ENCODE measurements around the gene ARHGAP10. TPM values are rescaled to one million over a fixed set of nuclear protein-coding genes. Genes with fewer than 3 reads are reported as not detected.

The ARHGAP10 gene
- total and polyA plus RNA-seq, 2 donors (not counting 1 experiment from before 2014, with no cell fraction given): 0.10 to 0.34 TPM

DNA sequence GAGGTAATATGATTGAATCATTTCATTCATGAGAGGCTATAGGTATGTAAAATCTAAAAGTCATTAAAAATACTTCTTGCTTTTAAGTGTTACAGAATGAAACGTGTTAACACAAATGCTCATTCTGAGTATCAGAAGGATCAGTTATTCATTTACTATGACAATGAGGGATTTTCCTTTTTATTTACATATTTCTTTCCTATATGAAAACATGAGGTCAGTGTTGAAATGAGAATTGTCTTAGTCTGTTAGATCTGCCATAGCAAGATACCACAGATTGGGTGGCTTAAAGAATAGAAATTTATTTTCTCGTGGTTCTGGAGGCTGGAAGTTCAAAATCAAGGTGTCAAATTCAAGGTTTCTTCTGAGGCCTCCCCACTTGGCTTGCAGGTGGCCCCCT lies 181.2 kb downstream of the ARHGAP10 start:
- H3K9me3 ChIP-seq (ENCODE audit: control extremely low read depth in 1 of 3, control insufficient read depth in 2 of 3, insufficient read depth in 1 of 3, low read length in 2 of 3): no peaks in the 10 kb centered on the region
- H3K9ac ChIP-seq (ENCODE audit: low read length): no peak overlapping the region
- POLR2A ChIA-PET: no interaction called here
- CTCF ChIA-PET: no interaction called here
- no peak overlapping the region for H3K27ac Mint-ChIP-seq
- H3K9me3 Mint-ChIP-seq (ENCODE audit: insufficient read depth): no peaks in the 10 kb centered on the region
- H3K4me3 Mint-ChIP-seq: no peak overlapping the region
- 80% methylated on average over 1 of the region's 2 CpGs for WGBS (ENCODE audit: insufficient coverage)
- H3K79me2 ChIP-seq (ENCODE audit: control insufficient read depth, insufficient read depth, low read length): no peaks in the 10 kb centered on the region
- no peaks in the 10 kb centered on the region for H4K20me1 ChIP-seq (ENCODE audit: control insufficient read depth, insufficient read depth, low read length, poor library complexity, severe bottlenecking)
- intact Hi-C loops (cut with micrococcal nuclease): no loop called here
- no peak overlapping the region for H2AFZ ChIP-seq (ENCODE audit: insufficient read depth, low read depth, low read length, poor library complexity, severe bottlenecking)
- no peak overlapping the region for H3K4me3 ChIP-seq (ENCODE audit: control extremely low read depth in 1 of 5, extremely low read depth in 1 of 5, insufficient read depth in 1 of 5, low read depth in 2 of 5, low read length in 4 of 5)
- TF ChIP-seq, protein P1, sequence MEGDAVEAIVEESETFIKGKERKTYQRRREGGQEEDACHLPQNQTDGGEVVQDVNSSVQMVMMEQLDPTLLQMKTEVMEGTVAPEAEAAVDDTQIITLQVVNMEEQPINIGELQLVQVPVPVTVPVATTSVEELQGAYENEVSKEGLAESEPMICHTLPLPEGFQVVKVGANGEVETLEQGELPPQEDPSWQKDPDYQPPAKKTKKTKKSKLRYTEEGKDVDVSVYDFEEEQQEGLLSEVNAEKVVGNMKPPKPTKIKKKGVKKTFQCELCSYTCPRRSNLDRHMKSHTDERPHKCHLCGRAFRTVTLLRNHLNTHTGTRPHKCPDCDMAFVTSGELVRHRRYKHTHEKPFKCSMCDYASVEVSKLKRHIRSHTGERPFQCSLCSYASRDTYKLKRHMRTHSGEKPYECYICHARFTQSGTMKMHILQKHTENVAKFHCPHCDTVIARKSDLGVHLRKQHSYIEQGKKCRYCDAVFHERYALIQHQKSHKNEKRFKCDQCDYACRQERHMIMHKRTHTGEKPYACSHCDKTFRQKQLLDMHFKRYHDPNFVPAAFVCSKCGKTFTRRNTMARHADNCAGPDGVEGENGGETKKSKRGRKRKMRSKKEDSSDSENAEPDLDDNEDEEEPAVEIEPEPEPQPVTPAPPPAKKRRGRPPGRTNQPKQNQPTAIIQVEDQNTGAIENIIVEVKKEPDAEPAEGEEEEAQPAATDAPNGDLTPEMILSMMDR (IDR thresholded peaks at IDR 0.05): no peak
- no peak for TF ChIP-seq EZH2 (IDR thresholded peaks at IDR 0.05; ENCODE audit: borderline replicate concordance, insufficient read depth, low read depth, low read length, poor library complexity, severe bottlenecking)
- H3K27me3 Mint-ChIP-seq: no peaks in the 10 kb centered on the region
- no peaks in the 10 kb centered on the region for H3K4me1 ChIP-seq (ENCODE audit: control insufficient read depth in 2 of 2, insufficient read depth in 2 of 2, low read length in 2 of 2)
- ATAC-seq (ENCODE audit: low read depth) (no peak), DNase-seq (no peak)
- no peaks in the 10 kb centered on the region for H3K4me1 Mint-ChIP-seq
- H3K4me2 ChIP-seq (replicated peaks; ENCODE audit: low read depth, low read length, poor library complexity, severe bottlenecking): no peak overlapping the region
- no peak overlapping the region for H3K27ac ChIP-seq (ENCODE audit: low read length in 2 of 2)
- no peaks in the 10 kb centered on the region for H3K27me3 ChIP-seq (replicated peaks in 1 of 4; ENCODE audit: control extremely low read depth in 1 of 4, control insufficient read depth in 3 of 4, insufficient read depth in 4 of 4, low read length in 3 of 4)
- no peaks in the 10 kb centered on the region for H3K36me3 ChIP-seq (replicated peaks in 1 of 2; ENCODE audit: control extremely low read depth in 1 of 2, control insufficient read depth in 1 of 2, extremely low read depth in 1 of 2, insufficient read depth in 2 of 2, low read length in 1 of 2)

DNA sequence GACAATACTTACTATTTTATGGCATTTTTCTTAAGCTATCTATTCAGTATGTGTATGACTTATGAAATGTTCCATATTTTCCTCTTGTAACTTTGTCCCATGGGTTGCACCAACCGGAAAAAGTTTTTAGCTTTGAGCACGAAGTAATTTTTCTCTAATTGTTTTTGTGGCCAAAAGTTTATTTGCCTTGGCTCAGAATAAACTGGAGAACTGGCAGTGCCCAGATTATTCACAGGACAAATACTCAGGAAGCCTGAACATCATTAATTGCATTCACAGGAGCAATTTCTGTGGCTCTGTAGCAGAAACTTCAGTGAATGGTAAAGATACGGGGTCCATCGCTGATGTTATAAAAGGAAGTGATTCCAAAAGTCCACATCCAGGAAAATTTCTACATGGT lies 184.5 kb downstream of the ARHGAP10 start:
- Mint-ChIP-seq H3K4me3 (no peak overlapping the region), H3K27ac (no peak overlapping the region), H3K9me3 (ENCODE audit: insufficient read depth) (no peaks in the 10 kb centered on the region), H3K27me3 (peaks cover 3% of the 10 kb centered on the region), H3K4me1 (no peaks in the 10 kb centered on the region)
- no peak for DNase-seq
- no peaks in the 10 kb centered on the region for H4K20me1 ChIP-seq (ENCODE audit: control insufficient read depth, insufficient read depth, low read length, poor library complexity, severe bottlenecking)
- WGBS (ENCODE audit: insufficient coverage): no CpG with 5 or more reads among the region's 4 CpGs
- ATAC-seq (ENCODE audit: low read depth): no peak
- H3K9ac ChIP-seq (ENCODE audit: low read length): no peak overlapping the region
- no peak overlapping the region for H3K4me3 ChIP-seq (ENCODE audit: control extremely low read depth in 1 of 5, extremely low read depth in 1 of 5, insufficient read depth in 1 of 5, low read depth in 2 of 5, low read length in 4 of 5)
- no peak overlapping the region for H2AFZ ChIP-seq (ENCODE audit: insufficient read depth, low read depth, low read length, poor library complexity, severe bottlenecking)
- no peaks in the 10 kb centered on the region for H3K4me1 ChIP-seq (ENCODE audit: control insufficient read depth in 2 of 2, insufficient read depth in 2 of 2, low read length in 2 of 2)
- H3K9me3 ChIP-seq (ENCODE audit: control extremely low read depth in 1 of 3, control insufficient read depth in 2 of 3, insufficient read depth in 1 of 3, low read length in 2 of 3): no peaks in the 10 kb centered on the region
- POLR2A ChIA-PET: no interaction called here
- peaks cover 0 to 2% (median 0%) of the 10 kb centered on the region in 4 experiments for H3K27me3 ChIP-seq (replicated peaks in 1 of 4; ENCODE audit: control extremely low read depth in 1 of 4, control insufficient read depth in 3 of 4, insufficient read depth in 4 of 4, low read length in 3 of 4)
- H3K36me3 ChIP-seq (replicated peaks in 1 of 2; ENCODE audit: control extremely low read depth in 1 of 2, control insufficient read depth in 1 of 2, extremely low read depth in 1 of 2, insufficient read depth in 2 of 2, low read length in 1 of 2): no peaks in the 10 kb centered on the region
- intact Hi-C loops (cut with micrococcal nuclease): no loop called here
- CTCF ChIA-PET: no interaction called here
- no peak for TF ChIP-seq EZH2 (IDR thresholded peaks at IDR 0.05; ENCODE audit: borderline replicate concordance, insufficient read depth, low read depth, low read length, poor library complexity, severe bottlenecking)
- TF ChIP-seq, protein P1 (IDR thresholded peaks at IDR 0.05): no peak
- no peak overlapping the region for H3K27ac ChIP-seq (ENCODE audit: low read length in 2 of 2)
- H3K79me2 ChIP-seq (ENCODE audit: control insufficient read depth, insufficient read depth, low read length): no peaks in the 10 kb centered on the region
- no peak overlapping the region for H3K4me2 ChIP-seq (replicated peaks; ENCODE audit: low read depth, low read length, poor library complexity, severe bottlenecking)

Data from B cell (primary cell).